Measurements from ENCODE around the gene HFE.
"Not testable (repeated sequence)": the region's sequence is repeated elsewhere in the genome, so short reads cannot be mapped to it uniquely, and the experiment has no call there.

DNA sequence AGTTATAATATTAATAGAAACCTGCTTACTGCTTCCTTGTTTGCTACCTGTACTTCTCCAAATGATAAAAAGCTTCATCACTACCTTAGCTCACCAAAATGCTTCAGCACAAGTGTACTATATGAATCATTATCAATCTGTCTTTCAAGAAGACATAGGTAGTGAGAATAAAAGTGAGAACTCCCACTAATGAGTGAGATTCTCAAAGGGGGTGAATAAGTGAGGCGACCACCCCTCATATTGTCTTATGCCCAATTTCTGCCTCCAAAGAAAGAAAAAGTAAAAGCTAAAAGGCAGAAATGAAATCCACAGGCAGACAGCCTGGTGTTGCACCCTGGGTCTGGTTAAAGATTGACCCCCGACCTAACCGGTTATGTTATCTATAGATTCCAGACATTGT is 6.1 kb upstream of the HFE start:
- TF ChIP-seq POLR2A (IDR thresholded peaks at IDR 0.05) = not testable (repeated sequence)
- TF ChIP-seq, protein P1, sequence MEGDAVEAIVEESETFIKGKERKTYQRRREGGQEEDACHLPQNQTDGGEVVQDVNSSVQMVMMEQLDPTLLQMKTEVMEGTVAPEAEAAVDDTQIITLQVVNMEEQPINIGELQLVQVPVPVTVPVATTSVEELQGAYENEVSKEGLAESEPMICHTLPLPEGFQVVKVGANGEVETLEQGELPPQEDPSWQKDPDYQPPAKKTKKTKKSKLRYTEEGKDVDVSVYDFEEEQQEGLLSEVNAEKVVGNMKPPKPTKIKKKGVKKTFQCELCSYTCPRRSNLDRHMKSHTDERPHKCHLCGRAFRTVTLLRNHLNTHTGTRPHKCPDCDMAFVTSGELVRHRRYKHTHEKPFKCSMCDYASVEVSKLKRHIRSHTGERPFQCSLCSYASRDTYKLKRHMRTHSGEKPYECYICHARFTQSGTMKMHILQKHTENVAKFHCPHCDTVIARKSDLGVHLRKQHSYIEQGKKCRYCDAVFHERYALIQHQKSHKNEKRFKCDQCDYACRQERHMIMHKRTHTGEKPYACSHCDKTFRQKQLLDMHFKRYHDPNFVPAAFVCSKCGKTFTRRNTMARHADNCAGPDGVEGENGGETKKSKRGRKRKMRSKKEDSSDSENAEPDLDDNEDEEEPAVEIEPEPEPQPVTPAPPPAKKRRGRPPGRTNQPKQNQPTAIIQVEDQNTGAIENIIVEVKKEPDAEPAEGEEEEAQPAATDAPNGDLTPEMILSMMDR (IDR thresholded peaks at IDR 0.05) = not testable (repeated sequence)

Measured in right lobe of liver (tissue), 4 donors.